ENCODE results near the gene C2.

- TF ChIP-seq CTCF (IDR thresholded peaks at IDR 0.05 in 4 of 5, conservative IDR thresholded peaks at IDR 0.05 in 1 of 5) (peak in 4 of 5 experiments; percentile 9 to 40 (median 27)), POLR2A (IDR thresholded peaks at IDR 0.05) (peak; percentile 84 to 86)
These were observed 29.7 kb upstream of the C2 start, which contains the start of gene EHMT2 for GRCh38 chr6:31897612-31898382.

All from gastrocnemius medialis (tissue), 4 donors.